Gastroesophageal sphincter (tissue), 4 donors: Measurements from ENCODE around the gene SUPT3H. TPM values are rescaled to one million over a fixed set of nuclear protein-coding genes. Genes with fewer than 3 reads are reported as not detected.

Source experiments
- ATAC-seq: fragments of 150-250 bp; one replicate; pipeline ENCODE4 v1.9.1; 2016; ENCODE audit warnings: mild to moderate bottlenecking, moderate library complexity
- H3K27ac ChIP-seq, 4 donors: fragments of 200-600 bp; sonication (generic) in 3 of 4; 1 replicate in 3 of 4; 2 replicates in 1 of 4; pipeline ENCODE4 v1.5.1; 2016 to 2019
- H3K27me3 ChIP-seq: fragments of 200-600 bp; sonication (generic); one replicate; pipeline ENCODE4 v1.5.1; 2019
- H3K36me3 ChIP-seq, 2 donors: fragments of 200-600 bp; sonication (generic); one replicate each; pipeline ENCODE4 v1.5.1; 2019; ENCODE audit warnings: control low read depth in 1 of 2
- H3K4me1 ChIP-seq, 3 donors: fragments of 200-600 bp; sonication (generic); 1 replicate in 2 of 3; 2 replicates in 1 of 3; pipeline ENCODE4 v1.5.1; 2016 to 2019; ENCODE audit warnings: control low read depth in 2 of 3
- H3K4me3 ChIP-seq, 2 donors: fragments of 200-600 bp; sonication (generic); one replicate each; pipeline ENCODE4 v1.5.1; 2019; ENCODE audit warnings: mild to moderate bottlenecking in 1 of 2, moderate library complexity in 1 of 2
- H3K9me3 ChIP-seq, 3 donors: fragments of 200-600 bp; sonication (generic); one replicate each; pipeline ENCODE4 v1.5.1; 2017 to 2019; ENCODE audit warnings: control low read depth in 2 of 3
- EP300 ChIP-seq: sonication (generic); formaldehyde crosslinking; IDR thresholded peaks from one replicate; pipeline ENCODE4 v1.6.1; 2017; ENCODE audit warnings: antibody characterized with exemption, mild to moderate bottlenecking
- POLR2A ChIP-seq, 2 donors: fragments of 450-650 bp; IDR thresholded peaks; one replicate each; pipeline ENCODE4 v1.6.1; 2017; ENCODE audit warnings: antibody characterized with exemption in 2 of 2, mild to moderate bottlenecking in 2 of 2, moderate library complexity in 1 of 2
- POLR2AphosphoS5 ChIP-seq: sonication (generic); formaldehyde crosslinking; IDR thresholded peaks from one replicate; pipeline ENCODE4 v1.6.1; 2017; ENCODE audit warnings: antibody characterized with exemption
- WGBS, 2 donors: methylation state at CpG; one replicate each; pipeline ENCODE4 v1.1.5; 2018; ENCODE audit warnings: low coverage in 1 of 2; 5-methylcytosine and 5-hydroxymethylcytosine counted together
- total RNA-seq, 4 donors: library from RNA; depleted of rRNA; stranded (reverse); fragments of >200 nt; gene quantifications; one replicate each; pipeline ENCODE4 v1.1.0, GENCODE V29; 2016
- TF ChIP-seq, protein P1 (sequence below), 4 experiments: fragments of 200-600 bp in 2 of 4; fragments of 450-650 bp in 2 of 4; sonication (generic) in 1 of 4; IDR thresholded peaks; one replicate each; pipeline ENCODE4 v1.5.1; 2017 to 2019; ENCODE audit warnings: antibody characterized with exemption in 4 of 4, mild to moderate bottlenecking in 2 of 4, moderate library complexity in 2 of 4

The SUPT3H gene
- total RNA-seq, 4 donors from 2014 or later: 3.6 to 13.1 (median 7.6) TPM

DNA sequence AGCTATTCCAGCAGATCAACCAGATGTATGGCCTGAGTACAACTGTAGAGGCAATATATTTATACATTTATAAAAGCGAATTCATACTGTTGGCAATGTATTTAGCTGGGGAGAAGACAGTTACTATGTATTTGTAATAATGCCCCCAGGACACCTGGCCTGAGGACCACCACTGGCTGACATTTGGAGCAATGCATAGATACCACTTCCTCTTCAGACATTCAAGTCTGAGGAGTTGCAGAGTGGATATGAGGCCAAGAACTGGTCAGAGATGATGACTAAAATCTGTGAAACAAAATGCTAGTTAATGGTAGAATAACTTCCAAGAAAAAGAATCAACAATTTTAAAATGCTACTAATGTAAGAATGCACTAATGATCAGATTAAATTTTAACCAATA is 527.9 kb downstream of the SUPT3H start:
- Histone ChIP-seq H3K36me3 (no peaks in the 10 kb centered on the region), H3K9me3 (no peaks in the 10 kb centered on the region), H3K27ac (no peak overlapping the region), H3K4me3 (no peak overlapping the region), H3K27me3 (no peaks in the 10 kb centered on the region), H3K4me1 (no peaks in the 10 kb centered on the region)
- ATAC-seq: no peak
- TF ChIP-seq POLR2A (IDR thresholded peaks at IDR 0.05): no peak
- TF ChIP-seq POLR2AphosphoS5: no peak
- no peak for TF ChIP-seq EP300
- TF ChIP-seq, protein P1, sequence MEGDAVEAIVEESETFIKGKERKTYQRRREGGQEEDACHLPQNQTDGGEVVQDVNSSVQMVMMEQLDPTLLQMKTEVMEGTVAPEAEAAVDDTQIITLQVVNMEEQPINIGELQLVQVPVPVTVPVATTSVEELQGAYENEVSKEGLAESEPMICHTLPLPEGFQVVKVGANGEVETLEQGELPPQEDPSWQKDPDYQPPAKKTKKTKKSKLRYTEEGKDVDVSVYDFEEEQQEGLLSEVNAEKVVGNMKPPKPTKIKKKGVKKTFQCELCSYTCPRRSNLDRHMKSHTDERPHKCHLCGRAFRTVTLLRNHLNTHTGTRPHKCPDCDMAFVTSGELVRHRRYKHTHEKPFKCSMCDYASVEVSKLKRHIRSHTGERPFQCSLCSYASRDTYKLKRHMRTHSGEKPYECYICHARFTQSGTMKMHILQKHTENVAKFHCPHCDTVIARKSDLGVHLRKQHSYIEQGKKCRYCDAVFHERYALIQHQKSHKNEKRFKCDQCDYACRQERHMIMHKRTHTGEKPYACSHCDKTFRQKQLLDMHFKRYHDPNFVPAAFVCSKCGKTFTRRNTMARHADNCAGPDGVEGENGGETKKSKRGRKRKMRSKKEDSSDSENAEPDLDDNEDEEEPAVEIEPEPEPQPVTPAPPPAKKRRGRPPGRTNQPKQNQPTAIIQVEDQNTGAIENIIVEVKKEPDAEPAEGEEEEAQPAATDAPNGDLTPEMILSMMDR (IDR thresholded peaks at IDR 0.05): no peak
- 40 to 70% methylated on average over 1 of the region's 1 CpG for WGBS, 2 donors

DNA sequence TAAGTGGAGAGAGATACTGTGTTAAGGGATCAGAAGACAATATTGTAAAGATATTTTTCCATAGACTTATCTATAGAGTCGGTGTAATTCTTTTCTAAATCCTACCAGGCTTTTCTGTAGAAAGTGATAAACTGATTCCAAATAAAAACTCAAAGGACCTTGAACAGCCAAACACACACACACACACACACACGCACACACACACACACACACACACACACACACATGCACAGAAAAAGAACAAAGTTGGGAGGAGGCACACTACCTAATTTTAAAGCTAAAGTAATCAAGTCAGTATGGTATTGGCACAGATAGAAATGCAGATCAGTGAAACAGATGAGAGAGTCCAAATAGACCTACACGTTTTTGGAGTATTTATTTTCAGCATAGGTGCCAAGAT is 534.0 kb downstream of the SUPT3H start:
- 59 to 61% methylated on average over 3 of the region's 3 CpGs for WGBS, 2 donors
- Histone ChIP-seq H3K4me1 (no peaks in the 10 kb centered on the region), H3K4me3 (no peak overlapping the region), H3K27me3 (no peaks in the 10 kb centered on the region), H3K27ac (no peak overlapping the region), H3K36me3 (no peaks in the 10 kb centered on the region), H3K9me3 (no peaks in the 10 kb centered on the region)
- TF ChIP-seq POLR2AphosphoS5 (no peak), EP300 (no peak), POLR2A (IDR thresholded peaks at IDR 0.05) (no peak)
- TF ChIP-seq, protein P1 (IDR thresholded peaks at IDR 0.05): no peak
- ATAC-seq: no peak

DNA sequence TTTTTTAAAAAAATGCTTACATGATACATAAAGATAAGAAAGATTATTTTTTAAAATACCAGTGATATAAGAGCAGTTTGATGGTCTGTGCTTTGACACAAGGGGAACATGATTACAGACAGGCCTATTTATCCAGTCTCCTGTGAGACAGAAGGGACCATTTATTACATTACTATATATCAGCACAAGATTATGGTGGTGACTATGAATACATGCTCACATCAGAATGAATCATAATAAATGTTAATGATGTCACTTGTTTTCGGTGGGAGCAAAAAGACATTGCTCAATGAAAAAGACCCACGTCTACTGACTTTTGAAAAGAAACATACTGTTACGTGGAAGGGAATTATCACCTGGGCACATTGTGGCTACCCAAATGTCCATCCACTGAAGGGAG is 535.1 kb downstream of the SUPT3H start:
- TF ChIP-seq POLR2A (IDR thresholded peaks at IDR 0.05) (no peak), EP300 (no peak), POLR2AphosphoS5 (no peak)
- TF ChIP-seq, protein P1 (IDR thresholded peaks at IDR 0.05): no peak
- Histone ChIP-seq H3K9me3 (no peaks in the 10 kb centered on the region), H3K4me3 (no peak overlapping the region), H3K27me3 (no peaks in the 10 kb centered on the region), H3K36me3 (no peaks in the 10 kb centered on the region), H3K4me1 (no peaks in the 10 kb centered on the region), H3K27ac (no peak overlapping the region)
- ATAC-seq: no peak
- WGBS, 2 donors: 86 to 91% methylated on average over 3 of the region's 3 CpGs

DNA sequence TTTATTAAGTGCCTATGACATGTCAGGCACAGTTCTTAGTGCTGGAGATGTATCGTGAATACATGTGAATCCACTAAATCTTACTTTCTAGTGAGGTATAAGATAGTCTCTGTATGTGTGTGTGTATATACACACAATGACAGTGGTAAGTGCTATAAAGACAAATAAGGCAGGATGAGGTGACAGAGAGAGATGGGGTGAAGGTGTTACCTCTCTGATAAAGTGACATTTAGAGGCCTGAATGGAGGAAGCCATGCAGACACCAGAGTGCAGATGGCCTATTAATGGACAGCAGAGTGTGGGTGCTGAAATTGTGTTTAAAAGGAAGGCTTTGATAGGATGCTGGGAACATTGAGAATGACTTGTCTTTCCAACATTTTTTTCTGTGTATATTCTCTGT is 535.9 kb downstream of the SUPT3H start:
- H3K36me3 ChIP-seq: no peaks in the 10 kb centered on the region
- H3K27me3 ChIP-seq: no peaks in the 10 kb centered on the region
- WGBS, 2 donors: 90 to 100% methylated on average over 1 of the region's 1 CpG
- H3K4me1 ChIP-seq: no peaks in the 10 kb centered on the region
- no peak for ATAC-seq
- H3K27ac ChIP-seq: no peak overlapping the region
- H3K4me3 ChIP-seq: no peak overlapping the region
- no peaks in the 10 kb centered on the region for H3K9me3 ChIP-seq
- no peak for TF ChIP-seq POLR2AphosphoS5
- TF ChIP-seq, protein P1 (IDR thresholded peaks at IDR 0.05): no peak
- no peak for TF ChIP-seq EP300
- no peak for TF ChIP-seq POLR2A (IDR thresholded peaks at IDR 0.05)

DNA sequence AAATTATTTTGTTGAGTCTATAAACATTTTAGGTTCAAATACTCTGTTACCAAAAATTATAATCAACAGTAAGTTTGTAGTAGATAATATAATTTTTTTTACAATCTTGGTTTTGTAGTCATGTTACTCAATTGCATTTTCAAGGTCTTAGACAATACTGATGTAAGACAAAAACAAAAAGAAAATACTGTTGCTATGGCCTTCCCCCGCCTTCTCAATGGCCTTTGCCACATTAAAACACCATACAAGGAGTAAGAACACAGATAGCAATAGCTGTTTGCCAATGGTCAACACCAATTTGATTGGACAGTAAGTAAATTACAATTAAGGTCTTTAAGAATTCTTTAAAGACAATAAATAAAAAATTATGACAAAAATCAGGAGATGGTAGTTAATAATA is 540.0 kb downstream of the SUPT3H start:
- no peak for ATAC-seq
- Histone ChIP-seq H3K4me1 (no peaks in the 10 kb centered on the region), H3K27ac (no peak overlapping the region), H3K4me3 (no peak overlapping the region), H3K9me3 (no peaks in the 10 kb centered on the region), H3K27me3 (no peaks in the 10 kb centered on the region), H3K36me3 (no peaks in the 10 kb centered on the region)
- WGBS, 2 donors: 94 to 100% methylated on average over 1 of the region's 1 CpG
- no peak for TF ChIP-seq POLR2A (IDR thresholded peaks at IDR 0.05)
- TF ChIP-seq, protein P1 (IDR thresholded peaks at IDR 0.05): no peak
- TF ChIP-seq EP300: no peak
- TF ChIP-seq POLR2AphosphoS5: no peak
